Prostate gland (tissue), 2 donors: Measurements from ENCODE around the gene NOXO1. TPM values are rescaled to one million over a fixed set of nuclear protein-coding genes. Genes with fewer than 3 reads are reported as not detected.

Experiments used
- DNase-seq: peaks from one replicate; pipeline ENCODE4 v3.0.0-alpha.2; 2019; ENCODE audit warnings: low spot score
- H3K27ac ChIP-seq, 2 donors: fragments of 200-600 bp; sonication (generic); 2 replicates each; pipeline ENCODE4 v1.5.1; 2017 to 2019
- H3K27me3 ChIP-seq: fragments of 200-600 bp; sonication (generic); replicated peaks from 2 replicates; pipeline ENCODE4 v1.5.1; 2019; ENCODE audit not compliant: insufficient read depth
- H3K36me3 ChIP-seq, 2 donors: fragments of 200-600 bp; sonication (generic); 1 replicate in 1 of 2; 2 replicates in 1 of 2; pipeline versions ENCODE4 v1.5.1 to v1.8.1; 2017 to 2019
- H3K4me1 ChIP-seq: fragments of 200-600 bp; sonication (generic); replicated peaks from 2 replicates; pipeline ENCODE4 v1.5.1; 2019
- H3K4me3 ChIP-seq, 2 donors: fragments of 200-600 bp; sonication (generic); 2 replicates each; pipeline ENCODE4 v1.5.1; 2017 to 2019
- H3K9me3 ChIP-seq: fragments of 200-600 bp; sonication (generic); 2 replicates; pipeline ENCODE4 v1.5.1; 2017
- CTCF ChIP-seq, 4 experiments: fragments of 200-600 bp in 2 of 4; fragments of 450-650 bp in 2 of 4; sonication (generic) in 2 of 4; IDR thresholded peaks; 1 replicate in 3 of 4; 2 replicates in 1 of 4; pipeline ENCODE4 v1.5.1; 2016 to 2019; ENCODE audit warnings: antibody characterized with exemption in 4 of 4, mild to moderate bottlenecking in 2 of 4, moderate library complexity in 2 of 4
- POLR2A ChIP-seq: fragments of 450-650 bp; IDR thresholded peaks from one replicate; pipeline ENCODE4 v1.6.1; 2016; ENCODE audit warnings: antibody characterized with exemption, mild to moderate bottlenecking
- POLR2AphosphoS5 ChIP-seq: sonication (generic); formaldehyde crosslinking; IDR thresholded peaks from one replicate; pipeline ENCODE4 v1.6.1; 2017; ENCODE audit warnings: antibody characterized with exemption
- WGBS: methylation state at CpG from one replicate; pipeline ENCODE4 v1.1.5; 2018; 5-methylcytosine and 5-hydroxymethylcytosine counted together
- intact Hi-C: fragments of 100-400 bp; cut with DNase I; formaldehyde crosslinking; loops from one replicate; pipeline ENCODE4 v1.14.2; 2022
- total RNA-seq, 2 donors: library from RNA; depleted of rRNA; stranded (reverse); fragments of >200 nt; gene quantifications; one replicate each; pipeline ENCODE4 v1.1.0, GENCODE V29; 2016

Gene NOXO1
- total RNA-seq, 2 donors from 2014 or later, result 0.32 to 5.0 TPM

GRCh38 chr16:2027024-2028010 is 46.0 kb upstream of the NOXO1 start:
- Histone ChIP-seq H3K4me3 (peak overlapping the region; percentile 73 to 86), H3K27me3 (no peaks in the 10 kb centered on the region), H3K9me3 (no peaks in the 10 kb centered on the region), H3K36me3 (no peaks in the 10 kb centered on the region), H3K4me1 (peaks cover 8% of the 10 kb centered on the region), H3K27ac (peak overlapping the region; percentile 72 to 82)
- TF ChIP-seq POLR2AphosphoS5 (no peak), POLR2A (no peak), CTCF (IDR thresholded peaks at IDR 0.05) (no peak)
- 5% methylated on average over 35 of the region's 76 CpGs for WGBS
- no peak for DNase-seq
- intact Hi-C loops, result loop anchor here (10.0 kb wide), 1 partner anchor 217 kb away; no protein-coding TSS in a partner anchor

GRCh38 chr16:2026461-2027023 is 45.3 kb upstream of the NOXO1 start, which contains the start of gene NHERF2:
Gene NHERF2 (plus strand): TSS chr16:2026902. CDS start chr16:2027006, 104 bp downstream.
- DNase-seq, result peak; percentile 53
- H3K36me3 ChIP-seq, result no peaks in the 10 kb centered on the region
- WGBS, result 29% methylated on average over 11 of the region's 59 CpGs
- no peaks in the 10 kb centered on the region for H3K27me3 ChIP-seq
- H3K9me3 ChIP-seq, result no peaks in the 10 kb centered on the region
- intact Hi-C loops, result loop anchor here (10.0 kb wide), 1 partner anchor 218 kb away; no protein-coding TSS in a partner anchor
- H3K4me3 ChIP-seq, result peak within 1 kb of the TSS; percentile 73 to 86
- no peak for TF ChIP-seq CTCF (IDR thresholded peaks at IDR 0.05)
- no peak for TF ChIP-seq POLR2A
- TF ChIP-seq POLR2AphosphoS5, result no peak
- H3K4me1 ChIP-seq, result peaks cover 8% of the 10 kb centered on the region
- H3K27ac ChIP-seq, result peak within 1 kb of the TSS; percentile 82 to 87

- TF ChIP-seq POLR2A, result no peak
- TF ChIP-seq CTCF (IDR thresholded peaks at IDR 0.05), result no peak
- no peak for TF ChIP-seq POLR2AphosphoS5
- intact Hi-C loops, result loop anchor here (10.0 kb wide), 1 partner anchor 219 kb away; no protein-coding TSS in a partner anchor
- WGBS, result 77% methylated on average over 16 of the region's 16 CpGs
- H3K27me3 ChIP-seq, result no peaks in the 10 kb centered on the region
- no peaks in the 10 kb centered on the region for H3K9me3 ChIP-seq
- peak overlapping the region; percentile 82 to 87 for H3K27ac ChIP-seq
- peaks cover 8% of the 10 kb centered on the region for H3K4me1 ChIP-seq
- H3K36me3 ChIP-seq, result no peaks in the 10 kb centered on the region
- H3K4me3 ChIP-seq, result peak overlapping the region; percentile 73 to 86
- no peak for DNase-seq
These were observed 44.7 kb upstream of the NOXO1 start for GRCh38 chr16:2025878-2026460.

- DNase-seq, result no peak
- no peaks in the 10 kb centered on the region for H3K9me3 ChIP-seq
- no peak overlapping the region for H3K27ac ChIP-seq
- no peaks in the 10 kb centered on the region for H3K36me3 ChIP-seq
- WGBS, result 91% methylated on average over 14 of the region's 14 CpGs
- H3K27me3 ChIP-seq, result peaks cover 2% of the 10 kb centered on the region
- peaks cover 12% of the 10 kb centered on the region for H3K4me1 ChIP-seq
- TF ChIP-seq POLR2AphosphoS5 (no peak), CTCF (IDR thresholded peaks at IDR 0.05) (no peak), POLR2A (no peak)
- H3K4me3 ChIP-seq, result no peak overlapping the region
- intact Hi-C loops, result loop anchor here (10.0 kb wide), 1 partner anchor 220 kb away; no protein-coding TSS in a partner anchor
These were observed 44.0 kb upstream of the NOXO1 start for GRCh38 chr16:2025251-2025650.
